Effector CD8-positive, alpha-beta T cell (primary cell): ENCODE measurements around the gene ALG14.
"Not testable (repeated sequence)": the region's sequence is repeated elsewhere in the genome, so short reads cannot be mapped to it uniquely, and the experiment has no call there.

Experiments used
- DNase-seq: peaks from one replicate; lab custom pipeline; 2025; lab: John Stamatoyannopoulos, UW

ALG14 gene

GRCh38 chr1:95006681-95007080, 66.1 kb downstream of the ALG14 start:
- DNase-seq: no peak

GRCh38 chr1:95005584-95005983, 67.2 kb downstream of the ALG14 start:
- no peak for DNase-seq

- no peak for DNase-seq
Observed at GRCh38 chr1:95004013-95004412, 68.7 kb downstream of the ALG14 start.

- DNase-seq: no peak
Observed at GRCh38 chr1:95003433-95003738, 69.4 kb downstream of the ALG14 start.

GRCh38 chr1:95002540-95003432, 70.0 kb downstream of the ALG14 start:
- no peak for DNase-seq

GRCh38 chr1:95002164-95002539, 70.6 kb downstream of the ALG14 start:
- DNase-seq: no peak

- DNase-seq: no peak
Observed at GRCh38 chr1:94999456-95000131, 73.2 kb downstream of the ALG14 start.

GRCh38 chr1:94998748-94999147, 74.0 kb downstream of the ALG14 start:
- no peak for DNase-seq

GRCh38 chr1:94998114-94998513, 74.6 kb downstream of the ALG14 start:
- DNase-seq: no peak

- DNase-seq: not testable (repeated sequence)
Observed at GRCh38 chr1:94995536-94995935, 77.2 kb downstream of the ALG14 start.

- no peak for DNase-seq
Observed at GRCh38 chr1:94994805-94995204, 77.9 kb downstream of the ALG14 start.

GRCh38 chr1:94993931-94994645, 78.7 kb downstream of the ALG14 start:
- no peak for DNase-seq

GRCh38 chr1:94992863-94993563, 79.7 kb downstream of the ALG14 start:
- DNase-seq: no peak

- no peak for DNase-seq
Observed at GRCh38 chr1:94992161-94992560, 80.6 kb downstream of the ALG14 start.

GRCh38 chr1:94989911-94990473, 82.8 kb downstream of the ALG14 start:
- DNase-seq: no peak

- no peak for DNase-seq
Observed at GRCh38 chr1:94989398-94989797, 83.4 kb downstream of the ALG14 start.

- no peak for DNase-seq
Observed at GRCh38 chr1:94988356-94988755, 84.4 kb downstream of the ALG14 start.

- DNase-seq: no peak
Observed at GRCh38 chr1:94986783-94987182, 86.0 kb downstream of the ALG14 start.

- DNase-seq: no peak
Observed at GRCh38 chr1:94983171-94983739, 89.5 kb downstream of the ALG14 start.

GRCh38 chr1:94982398-94982797, 90.4 kb downstream of the ALG14 start:
- DNase-seq: no peak

GRCh38 chr1:94981575-94981973, 91.2 kb downstream of the ALG14 start:
- DNase-seq: no peak
